ENCODE results near the gene APBA2. TPM values are rescaled to one million over a fixed set of nuclear protein-coding genes. Genes with fewer than 3 reads are reported as not detected.
A peak's percentile ranks its signal among the peaks of the same experiment; 100 is the strongest.

APBA2 gene
- total RNA-seq, 1 donor from 2014 or later = 19.6 TPM

DNA sequence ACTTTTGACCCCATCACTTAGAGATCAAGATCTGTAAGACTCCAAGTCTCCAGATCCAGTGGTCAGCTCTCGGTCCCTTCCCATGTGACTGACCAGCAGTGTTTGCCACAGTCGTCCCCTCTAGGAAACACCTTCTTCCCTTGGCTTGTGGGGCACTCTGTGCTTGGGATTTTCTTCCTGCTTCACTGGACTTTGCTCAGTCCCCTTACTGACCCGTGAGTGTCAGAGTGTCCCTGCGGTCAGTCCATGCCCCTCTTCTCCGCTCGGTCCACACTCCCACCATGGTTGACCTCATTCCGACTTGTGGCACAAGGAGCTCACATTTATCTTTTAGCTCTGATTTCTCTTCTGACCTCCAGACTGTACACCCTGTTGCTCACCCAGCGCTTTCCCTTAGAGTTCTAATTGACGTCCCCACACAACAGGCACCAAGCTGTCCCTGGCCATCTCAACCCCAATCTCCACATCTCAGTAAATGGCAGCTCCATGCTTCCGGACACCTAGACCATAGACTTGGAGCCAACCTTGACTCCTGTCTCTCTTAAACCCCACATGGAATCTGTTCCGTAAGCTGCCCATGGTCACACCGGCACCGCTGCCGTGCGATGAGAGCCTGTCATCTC is 67.9 kb downstream of the APBA2 start:
- Histone ChIP-seq H3K4me3 (no peak overlapping the region), H3K27me3 (no peaks in the 10 kb centered on the region), H3K36me3 (no peaks in the 10 kb centered on the region), H3K9me3 (no peaks in the 10 kb centered on the region), H3K4me1 (no peaks in the 10 kb centered on the region), H3K27ac (no peak overlapping the region)
- TF ChIP-seq POLR2A (IDR thresholded peaks at IDR 0.05) (no peak), POLR2AphosphoS5 (IDR thresholded peaks at IDR 0.05; ENCODE audit: insufficient read depth in 1 of 2, low read depth in 1 of 2) (no peak)
- TF ChIP-seq, protein P1, sequence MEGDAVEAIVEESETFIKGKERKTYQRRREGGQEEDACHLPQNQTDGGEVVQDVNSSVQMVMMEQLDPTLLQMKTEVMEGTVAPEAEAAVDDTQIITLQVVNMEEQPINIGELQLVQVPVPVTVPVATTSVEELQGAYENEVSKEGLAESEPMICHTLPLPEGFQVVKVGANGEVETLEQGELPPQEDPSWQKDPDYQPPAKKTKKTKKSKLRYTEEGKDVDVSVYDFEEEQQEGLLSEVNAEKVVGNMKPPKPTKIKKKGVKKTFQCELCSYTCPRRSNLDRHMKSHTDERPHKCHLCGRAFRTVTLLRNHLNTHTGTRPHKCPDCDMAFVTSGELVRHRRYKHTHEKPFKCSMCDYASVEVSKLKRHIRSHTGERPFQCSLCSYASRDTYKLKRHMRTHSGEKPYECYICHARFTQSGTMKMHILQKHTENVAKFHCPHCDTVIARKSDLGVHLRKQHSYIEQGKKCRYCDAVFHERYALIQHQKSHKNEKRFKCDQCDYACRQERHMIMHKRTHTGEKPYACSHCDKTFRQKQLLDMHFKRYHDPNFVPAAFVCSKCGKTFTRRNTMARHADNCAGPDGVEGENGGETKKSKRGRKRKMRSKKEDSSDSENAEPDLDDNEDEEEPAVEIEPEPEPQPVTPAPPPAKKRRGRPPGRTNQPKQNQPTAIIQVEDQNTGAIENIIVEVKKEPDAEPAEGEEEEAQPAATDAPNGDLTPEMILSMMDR (IDR thresholded peaks at IDR 0.05) = no peak
- DNase-seq (ENCODE audit: extremely low spot score in 2 of 2) = peak in 1 of 2 donors; percentile 84
- intact Hi-C loops (cut with DNase I) = no loop called here

DNA sequence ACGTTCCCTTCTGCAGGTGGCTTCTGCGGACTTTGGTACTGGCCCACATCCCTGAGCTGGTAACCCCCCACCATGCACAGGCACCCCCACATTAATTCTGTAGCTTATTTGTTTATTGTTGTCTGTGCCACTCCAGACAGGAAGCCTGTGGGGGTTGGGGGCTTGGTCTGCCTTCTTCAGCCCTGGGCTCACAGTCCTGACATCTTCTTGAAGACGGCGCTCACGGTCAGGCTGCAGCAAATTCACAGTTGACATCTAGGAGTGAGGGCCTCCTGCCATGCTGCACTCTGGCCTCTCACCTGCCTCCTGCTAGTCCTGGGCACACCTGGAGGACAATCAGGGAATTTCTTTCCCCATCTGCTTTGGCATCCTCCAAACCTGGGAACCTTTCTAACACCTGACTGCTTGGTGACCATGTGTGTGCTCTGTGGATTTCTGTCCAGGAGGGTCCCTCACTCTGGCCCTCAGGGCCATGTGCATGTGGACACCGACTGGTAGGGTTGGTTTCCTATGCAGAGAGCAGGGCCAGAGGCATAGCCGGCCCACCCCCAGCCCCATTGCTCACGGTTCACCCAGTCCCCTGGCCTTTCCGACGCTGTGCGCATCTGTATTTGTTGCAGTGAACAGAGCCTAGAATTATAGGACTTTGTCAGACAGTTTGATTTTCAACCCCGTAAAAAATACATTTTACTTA is 68.8 kb downstream of the APBA2 start:
- intact Hi-C loops (cut with DNase I) = no loop called here
- Histone ChIP-seq H3K4me3 (no peak overlapping the region), H3K27ac (no peak overlapping the region), H3K36me3 (no peaks in the 10 kb centered on the region), H3K27me3 (no peaks in the 10 kb centered on the region), H3K9me3 (no peaks in the 10 kb centered on the region), H3K4me1 (no peaks in the 10 kb centered on the region)
- peak in 1 of 2 donors; percentile 70 for DNase-seq (ENCODE audit: extremely low spot score in 2 of 2)
- TF ChIP-seq POLR2A (IDR thresholded peaks at IDR 0.05) (no peak), POLR2AphosphoS5 (IDR thresholded peaks at IDR 0.05; ENCODE audit: insufficient read depth in 1 of 2, low read depth in 1 of 2) (no peak)
- TF ChIP-seq, protein P1 (IDR thresholded peaks at IDR 0.05) = no peak

DNA sequence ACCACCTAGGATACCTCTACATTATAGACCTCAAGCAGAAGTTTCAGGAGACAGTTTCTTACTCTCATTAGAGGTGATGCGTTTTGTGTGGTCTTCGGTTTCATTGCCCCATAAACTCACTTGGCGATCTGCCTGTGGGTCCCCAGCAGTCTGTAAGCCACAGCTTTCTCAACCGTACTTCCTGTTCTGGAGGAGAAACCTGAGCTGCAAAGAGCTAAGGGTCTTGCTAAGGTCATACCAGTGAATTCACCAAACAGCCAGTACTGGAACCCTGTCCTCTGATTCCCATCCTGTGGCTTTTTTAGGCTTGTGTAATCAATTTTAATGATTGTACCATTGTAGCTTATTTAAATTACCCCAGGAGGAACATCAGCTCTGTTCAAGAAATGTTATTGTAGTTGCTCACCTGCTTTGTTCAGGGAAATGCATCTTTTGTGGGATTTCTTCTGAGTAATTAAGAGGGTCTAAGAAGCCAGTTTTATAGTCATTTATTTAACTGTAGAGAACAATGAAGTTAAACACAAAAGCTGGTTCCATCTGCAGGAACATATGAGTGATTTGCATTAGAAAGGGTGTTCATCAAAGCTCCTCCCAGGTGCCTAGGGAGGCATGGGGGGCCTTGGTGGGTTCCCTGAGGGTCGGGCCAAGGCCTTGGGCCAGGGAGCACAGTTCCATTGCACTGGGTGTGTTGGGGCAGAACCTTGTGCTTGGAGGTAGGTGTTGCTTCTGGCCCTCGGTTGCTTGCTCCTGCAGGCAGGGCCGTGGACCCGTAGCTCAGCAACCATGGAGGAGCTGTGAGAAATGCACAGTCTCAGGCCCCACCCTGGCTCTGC is 69.6 kb downstream of the APBA2 start:
- DNase-seq (ENCODE audit: extremely low spot score in 2 of 2) = peak in 1 of 2 donors; percentile 34

DNA sequence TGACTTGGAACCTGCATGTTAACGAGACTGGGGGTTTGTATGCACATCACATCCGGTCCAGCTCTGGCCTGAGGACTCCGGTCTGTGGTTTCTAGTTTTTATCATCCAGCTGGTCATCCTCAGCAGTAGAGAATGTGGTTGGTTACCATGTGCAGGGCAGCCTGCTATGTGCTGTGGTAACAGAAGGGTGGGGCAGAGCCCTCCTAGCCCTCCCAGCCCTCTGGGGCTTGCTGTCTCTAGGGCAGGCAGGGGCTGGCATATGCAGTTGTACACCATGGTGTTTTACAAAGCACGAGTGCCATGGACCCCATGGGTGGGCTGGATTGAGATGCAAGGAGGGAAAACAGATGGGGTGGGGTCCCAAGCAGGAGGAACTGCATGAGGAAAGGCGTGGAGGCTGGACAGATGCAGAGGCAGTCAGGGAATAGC is 70.2 kb downstream of the APBA2 start:
- TF ChIP-seq POLR2AphosphoS5 (IDR thresholded peaks at IDR 0.05; ENCODE audit: insufficient read depth in 1 of 2, low read depth in 1 of 2) = no peak
- TF ChIP-seq POLR2A (IDR thresholded peaks at IDR 0.05) = no peak
- TF ChIP-seq, protein P1 (IDR thresholded peaks at IDR 0.05) = no peak
- intact Hi-C loops (cut with DNase I) = no loop called here
- Histone ChIP-seq H3K4me3 (no peak overlapping the region), H3K4me1 (no peaks in the 10 kb centered on the region), H3K27me3 (no peaks in the 10 kb centered on the region), H3K36me3 (no peaks in the 10 kb centered on the region), H3K9me3 (no peaks in the 10 kb centered on the region), H3K27ac (no peak overlapping the region)
- peak in 1 of 2 donors; percentile 95 for DNase-seq (ENCODE audit: extremely low spot score in 2 of 2)

More for the DNA sequence above, 69.6 kb downstream of the APBA2 start:
- TF ChIP-seq, protein P1 (IDR thresholded peaks at IDR 0.05) = no peak
- TF ChIP-seq POLR2A (IDR thresholded peaks at IDR 0.05) = no peak
- no peak for TF ChIP-seq POLR2AphosphoS5 (IDR thresholded peaks at IDR 0.05; ENCODE audit: insufficient read depth in 1 of 2, low read depth in 1 of 2)
- H3K4me3 ChIP-seq = no peak overlapping the region
- intact Hi-C loops (cut with DNase I) = no loop called here
- no peak overlapping the region for H3K27ac ChIP-seq
- H3K4me1 ChIP-seq = no peaks in the 10 kb centered on the region
- no peaks in the 10 kb centered on the region for H3K27me3 ChIP-seq
- no peaks in the 10 kb centered on the region for H3K36me3 ChIP-seq
- no peaks in the 10 kb centered on the region for H3K9me3 ChIP-seq
